GM12892 (cell line): ENCODE results near the gene DNMT3B.

Experiments used
- DNase-seq: peaks from one replicate; pipeline ENCODE4 v3.0.0; 2011; ENCODE audit not compliant: insufficient read length
- FAIRE-seq: peaks from 2 replicates; lab custom pipeline; 2011; peaks lifted over from hg19 to GRCh38; lab: Jason Lieb, UNC
- POLR2A ChIP-seq: IDR thresholded peaks from 2 replicates; pipeline ENCODE4 v1.6.1; 2011; ENCODE audit warnings: low read depth, low read length, control low read depth
- POLR2AphosphoS5 ChIP-seq: IDR thresholded peaks from 2 replicates; pipeline ENCODE4 v1.6.1; 2011; ENCODE audit warnings: low read depth, low read length, control low read depth
- TAF1 ChIP-seq: IDR thresholded peaks from 2 replicates; pipeline ENCODE4 v1.6.1; 2011; ENCODE audit warnings: low read depth, mild to moderate bottlenecking, control low read depth, low read length, borderline replicate concordance

DNMT3B gene

GRCh38 chr20:32804022-32804715, 42.0 kb downstream of the DNMT3B start:
- no peak for FAIRE-seq
- no peak for DNase-seq
- TF ChIP-seq POLR2A: no peak
- TF ChIP-seq TAF1: no peak
- TF ChIP-seq POLR2AphosphoS5: no peak

DNA sequence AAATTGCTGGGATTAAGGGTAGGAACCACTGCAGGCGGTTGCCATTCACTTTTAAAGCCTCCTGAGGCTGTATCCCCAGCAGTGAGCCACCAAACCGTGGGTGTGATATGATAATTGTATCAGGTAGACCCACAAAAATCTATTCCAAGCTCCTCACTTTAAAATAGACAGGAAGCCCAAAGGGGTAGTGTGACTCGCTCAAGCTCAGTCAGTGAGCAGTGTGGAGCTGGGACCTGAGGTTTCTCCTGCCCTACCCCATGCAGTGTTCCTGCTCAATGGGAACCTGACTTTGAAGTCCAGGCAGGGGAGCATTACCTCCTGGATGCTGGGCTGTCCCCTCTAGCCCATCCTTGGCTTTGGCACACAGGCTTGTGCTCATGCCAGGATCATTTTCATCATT, 42.6 kb downstream of the DNMT3B start:
- DNase-seq (no peak), FAIRE-seq (no peak)
- TF ChIP-seq POLR2AphosphoS5 (no peak), POLR2A (no peak), TAF1 (no peak)

DNA sequence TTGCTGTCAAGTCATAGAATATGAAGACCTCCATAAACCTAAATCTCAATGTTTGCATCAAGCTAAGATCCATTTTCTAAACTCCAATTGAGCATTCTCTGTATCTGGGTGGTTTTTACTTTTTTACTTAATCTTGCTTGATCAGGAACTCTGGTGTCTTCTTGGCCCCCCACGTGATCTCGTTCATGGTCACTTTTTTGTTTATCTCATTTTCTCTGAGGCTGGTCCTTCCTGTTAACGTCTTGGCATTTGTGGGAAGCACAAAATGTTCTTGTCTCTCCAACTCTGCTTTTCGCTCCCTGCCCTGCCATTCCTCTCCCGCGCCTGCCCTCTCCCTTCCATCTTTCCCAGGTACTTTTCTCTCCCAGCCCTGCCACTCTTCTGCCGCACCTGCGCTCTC, 43.5 kb downstream of the DNMT3B start:
- no peak for TF ChIP-seq POLR2AphosphoS5
- TF ChIP-seq TAF1: no peak
- no peak for TF ChIP-seq POLR2A
- no peak for FAIRE-seq
- DNase-seq: no peak

DNA sequence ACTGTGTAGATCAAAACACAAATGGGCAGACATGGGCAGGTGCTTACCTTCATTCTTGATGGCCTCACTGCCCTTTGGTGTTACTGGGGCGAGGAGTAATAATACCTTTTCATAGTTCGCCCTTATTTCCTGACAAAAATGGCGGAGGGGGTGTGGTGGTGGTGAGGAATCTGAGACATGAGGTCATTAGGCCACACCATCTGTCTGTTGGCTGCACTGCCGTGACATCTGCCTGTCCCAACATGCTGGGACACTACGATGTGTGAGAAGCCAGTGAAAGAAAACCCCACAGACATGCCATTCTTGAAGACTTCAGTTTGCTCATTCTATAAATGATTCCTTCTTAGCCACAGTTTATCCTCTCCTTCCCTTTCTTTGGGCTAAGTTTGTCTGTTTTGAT, 44.2 kb downstream of the DNMT3B start:
- no peak for FAIRE-seq

DNA sequence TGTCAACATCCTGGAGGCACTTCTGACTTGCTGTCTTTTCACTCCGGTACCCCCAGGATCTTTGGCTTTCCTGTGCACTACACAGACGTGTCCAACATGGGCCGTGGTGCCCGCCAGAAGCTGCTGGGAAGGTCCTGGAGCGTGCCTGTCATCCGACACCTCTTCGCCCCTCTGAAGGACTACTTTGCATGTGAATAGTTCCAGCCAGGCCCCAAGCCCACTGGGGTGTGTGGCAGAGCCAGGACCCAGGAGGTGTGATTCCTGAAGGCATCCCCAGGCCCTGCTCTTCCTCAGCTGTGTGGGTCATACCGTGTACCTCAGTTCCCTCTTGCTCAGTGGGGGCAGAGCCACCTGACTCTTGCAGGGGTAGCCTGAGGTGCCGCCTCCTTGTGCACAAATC, 45.5 kb downstream of the DNMT3B start:
- TF ChIP-seq TAF1 (no peak), POLR2A (no peak), POLR2AphosphoS5 (no peak)
- no peak for DNase-seq
- no peak for FAIRE-seq

More for the DNA sequence above, 44.2 kb downstream of the DNMT3B start:
- no peak for TF ChIP-seq TAF1
- no peak for TF ChIP-seq POLR2A
- TF ChIP-seq POLR2AphosphoS5: no peak
- no peak for DNase-seq

DNA sequence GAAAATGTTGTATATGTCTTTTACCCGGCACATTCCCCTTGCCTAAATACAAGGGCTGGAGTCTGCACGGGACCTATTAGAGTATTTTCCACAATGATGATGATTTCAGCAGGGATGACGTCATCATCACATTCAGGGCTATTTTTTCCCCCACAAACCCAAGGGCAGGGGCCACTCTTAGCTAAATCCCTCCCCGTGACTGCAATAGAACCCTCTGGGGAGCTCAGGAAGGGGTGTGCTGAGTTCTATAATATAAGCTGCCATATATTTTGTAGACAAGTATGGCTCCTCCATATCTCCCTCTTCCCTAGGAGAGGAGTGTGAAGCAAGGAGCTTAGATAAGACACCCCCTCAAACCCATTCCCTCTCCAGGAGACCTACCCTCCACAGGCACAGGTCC, 46.3 kb downstream of the DNMT3B start:
- no peak for FAIRE-seq
- DNase-seq: no peak
- no peak for TF ChIP-seq TAF1
- TF ChIP-seq POLR2AphosphoS5: no peak
- no peak for TF ChIP-seq POLR2A

DNA sequence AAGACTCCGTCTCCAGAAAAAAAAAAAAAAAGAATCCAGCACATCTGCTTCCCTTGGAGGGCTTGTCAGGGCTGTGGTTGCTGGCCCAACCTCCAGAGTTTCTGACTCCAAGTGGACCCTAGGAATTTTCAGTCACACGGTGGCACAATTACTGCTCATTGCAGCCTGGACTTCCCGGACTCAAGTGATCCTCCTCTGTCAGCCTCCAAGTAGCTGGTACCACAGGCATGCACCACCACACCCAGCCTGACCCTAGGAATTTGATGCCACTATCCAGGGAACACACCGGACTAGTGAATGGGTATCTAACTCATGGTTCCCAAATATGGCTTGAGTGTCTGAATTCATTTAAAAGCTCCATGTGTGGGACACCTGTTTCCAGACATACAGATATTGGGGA, 47.7 kb downstream of the DNMT3B start:
- TF ChIP-seq POLR2A (no peak), TAF1 (no peak), POLR2AphosphoS5 (no peak)
- FAIRE-seq (no peak), DNase-seq (no peak)

DNA sequence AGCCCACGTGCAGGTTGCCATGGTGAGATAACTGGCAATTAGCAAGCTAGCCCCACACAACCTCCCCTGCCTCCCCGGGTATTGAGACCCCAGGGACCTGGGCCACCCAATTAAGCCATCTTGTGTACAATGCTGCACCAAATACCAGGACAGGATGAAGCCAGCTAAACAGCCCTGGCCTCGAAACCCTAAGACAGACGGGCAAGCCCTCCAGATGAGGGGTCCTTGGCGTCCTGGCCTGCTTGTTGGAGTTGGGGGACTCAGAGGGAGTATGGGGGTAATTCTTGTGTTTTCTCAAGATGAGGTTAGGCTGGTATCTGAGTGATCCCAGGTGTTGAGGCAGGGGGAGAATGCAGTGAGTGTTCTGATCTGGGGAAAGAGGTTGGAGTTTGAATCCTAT, 48.8 kb downstream of the DNMT3B start:
- DNase-seq: no peak
- TF ChIP-seq POLR2AphosphoS5: no peak

DNA sequence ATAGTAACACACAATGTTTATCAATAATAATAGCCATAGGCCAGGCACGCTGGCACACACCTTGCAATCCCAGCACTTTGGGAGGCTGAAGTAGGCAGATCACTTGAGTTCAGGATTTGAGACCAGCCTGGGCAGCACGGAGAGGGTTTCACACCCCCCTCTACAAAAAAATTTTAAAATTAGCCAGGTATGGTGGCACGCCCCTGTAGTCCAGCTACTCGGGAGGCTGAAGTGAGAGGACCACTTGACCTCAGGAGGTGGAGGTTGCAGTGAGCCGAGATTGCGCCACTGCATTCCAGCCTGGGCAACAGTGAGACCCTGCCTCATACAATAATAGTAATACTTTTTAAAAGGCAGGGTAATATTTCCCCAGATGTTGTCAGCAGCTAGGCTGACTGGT, 49.7 kb downstream of the DNMT3B start:
- TF ChIP-seq POLR2A (no peak), TAF1 (no peak), POLR2AphosphoS5 (no peak)
- no peak for DNase-seq
- FAIRE-seq: no peak

More for the DNA sequence above, 48.8 kb downstream of the DNMT3B start:
- no peak for FAIRE-seq

- TF ChIP-seq POLR2A (peak; percentile 69; the same call in 1 of the 2 replicates), POLR2AphosphoS5 (peak; percentile 68; the same call in 1 of the 2 replicates), TAF1 (no peak)
- DNase-seq (peak; percentile 72), FAIRE-seq (peak; percentile 63)
Observed at GRCh38 chr20:32819992-32820697, 58.0 kb downstream of the DNMT3B start.

DNA sequence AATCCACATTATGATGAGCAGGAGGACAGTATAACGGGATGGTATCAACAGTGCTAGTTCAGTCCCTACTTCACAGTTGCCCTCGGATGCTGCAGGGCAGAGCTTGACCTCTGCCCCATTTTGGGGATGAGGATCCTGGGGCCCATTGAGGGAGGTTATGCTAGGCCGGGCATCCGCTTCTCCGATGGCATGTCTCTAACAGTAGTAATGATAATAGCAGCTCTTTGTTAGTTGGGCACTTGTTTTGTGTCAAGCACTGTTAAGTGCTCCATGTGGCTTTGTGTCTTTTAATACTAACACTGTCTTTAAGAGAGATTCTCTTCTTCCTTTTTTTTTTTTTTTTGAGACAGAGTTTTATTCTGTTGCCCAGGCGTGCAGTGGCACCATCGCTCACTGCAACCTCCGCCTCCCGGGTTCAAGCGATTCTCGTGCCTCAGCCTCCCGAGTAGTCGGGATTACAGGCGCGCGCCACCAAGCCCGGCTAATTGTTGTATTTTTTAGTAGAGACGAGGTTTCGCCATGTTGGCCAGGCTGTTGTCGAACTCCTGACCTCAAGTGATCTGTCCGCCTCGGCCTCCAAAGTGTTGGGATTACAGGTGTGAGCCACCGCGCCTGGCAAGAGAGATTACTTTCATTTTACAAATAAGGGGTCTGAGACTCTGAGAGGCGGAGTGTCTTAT, 58.7 kb downstream of the DNMT3B start:
- no peak for FAIRE-seq

DNA sequence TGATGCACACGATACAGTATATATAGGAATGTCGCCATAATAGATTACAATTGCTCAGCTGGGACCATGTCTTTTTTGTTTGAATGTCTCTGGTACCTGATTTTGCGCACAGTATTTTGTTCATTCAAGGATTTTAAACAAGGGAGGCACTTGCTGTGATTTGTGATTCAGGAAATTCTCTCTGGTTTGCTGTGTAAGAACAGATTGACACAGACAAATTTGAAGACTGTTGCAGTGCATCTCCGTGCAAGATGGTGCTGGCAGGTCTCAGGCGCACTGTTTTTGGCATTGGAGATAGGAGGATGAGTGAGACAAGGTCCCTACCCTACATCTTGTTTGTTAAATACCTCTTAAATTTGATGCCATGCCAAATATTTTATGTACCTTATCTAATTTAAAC, 60.0 kb downstream of the DNMT3B start:
- FAIRE-seq (no peak), DNase-seq (no peak)
- TF ChIP-seq TAF1 (no peak), POLR2A (no peak), POLR2AphosphoS5 (no peak)

More for the DNA sequence above, 58.7 kb downstream of the DNMT3B start:
- TF ChIP-seq POLR2A (no peak), POLR2AphosphoS5 (no peak), TAF1 (no peak)
- no peak for DNase-seq
